Umbilical cord (tissue), 2 donors: ENCODE measurements around the gene GPS1. TPM values are rescaled to one million over a fixed set of nuclear protein-coding genes. Genes with fewer than 3 reads are reported as not detected.

Source experiments
- DNase-seq: peaks from one replicate; pipeline ENCODE4 v3.0.0-alpha.2; 2015; ENCODE audit warnings: low spot score
- total RNA-seq: library from RNA; depleted of rRNA; stranded (reverse); fragments of >200 nt; gene quantifications from one replicate; pipeline ENCODE4 v1.2.3, GENCODE V29; 2014; ENCODE audit warnings: low replicate concordance; ENCODE audit not compliant: insufficient read depth

GPS1 gene
- total RNA-seq, 1 donor from 2014 or later, result 39.7 TPM

GRCh38 chr17:82014432-82014831, 37.3 kb upstream of the GPS1 start:
- DNase-seq, result no peak

GRCh38 chr17:82014971-82015310, 36.8 kb upstream of the GPS1 start:
- DNase-seq, result no peak

- DNase-seq, result no peak
Observed at GRCh38 chr17:82015311-82015971, 36.3 kb upstream of the GPS1 start.

GRCh38 chr17:82016061-82016874, 35.4 kb upstream of the GPS1 start:
- DNase-seq, result no peak

- no peak for DNase-seq
Observed at GRCh38 chr17:82016875-82017459, 34.7 kb upstream of the GPS1 start.

GRCh38 chr17:82017612-82018151, 34.0 kb upstream of the GPS1 start:
- no peak for DNase-seq

GRCh38 chr17:82018152-82018988, 33.3 kb upstream of the GPS1 start:
- DNase-seq, result no peak

- peak; percentile 73 for DNase-seq
Observed at GRCh38 chr17:82018989-82019689, 32.6 kb upstream of the GPS1 start.

GRCh38 chr17:82019690-82020571, 31.8 kb upstream of the GPS1 start:
- DNase-seq, result no peak

- DNase-seq, result no peak
Observed at GRCh38 chr17:82020572-82021106, 31.1 kb upstream of the GPS1 start.

- peak; percentile 66 for DNase-seq
Observed at GRCh38 chr17:82021107-82021899, 30.4 kb upstream of the GPS1 start.

- DNase-seq, result no peak
Observed at GRCh38 chr17:82021900-82022309, 29.8 kb upstream of the GPS1 start.

- no peak for DNase-seq
Observed at GRCh38 chr17:82022310-82022980, 29.3 kb upstream of the GPS1 start, which contains the start of gene CENPX. Gene CENPX, minus strand, starts transcription at chr17:82022878. Its CDS starts 17 bp downstream, at chr17:82022861.

- peak; percentile 100 for DNase-seq
Observed at GRCh38 chr17:82022981-82023446, 28.7 kb upstream of the GPS1 start, which contains the start of gene LRRC45. Gene LRRC45, plus strand, starts transcription at chr17:82023305. Its CDS starts 339 bp downstream, at chr17:82023644.

GRCh38 chr17:82023447-82024241, 28.1 kb upstream of the GPS1 start:
- no peak for DNase-seq

GRCh38 chr17:82024859-82025258, 26.8 kb upstream of the GPS1 start:
- DNase-seq, result no peak
